ENCODE results near the gene SYN1.

The SYN1 gene

GRCh38 chrX:47597222-47597621 lies 22.4 kb downstream of the SYN1 start:
- Histone ChIP-seq H3K4me3 (ENCODE audit: low read depth, low read length) (no peak overlapping the region), H3K23ac (ENCODE audit: low read length) (no peak overlapping the region), H4K8ac (ENCODE audit: low read depth, low read length) (no peak overlapping the region), H3K79me2 (ENCODE audit: control insufficient read depth, insufficient read depth, low read length, poor library complexity) (no peaks in the 10 kb centered on the region), H2BK120ac (ENCODE audit: insufficient read depth, low read length, poor library complexity) (no peak overlapping the region), H2AFZ (ENCODE audit: insufficient read depth, low read length, poor library complexity) (no peak overlapping the region), H3K9ac (ENCODE audit: low read length) (no peak overlapping the region), H3K79me1 (ENCODE audit: low read length) (no peaks in the 10 kb centered on the region), H3K14ac (ENCODE audit: low read length) (no peak overlapping the region), H4K12ac (ENCODE audit: low read depth, low read length) (no peak overlapping the region), H3K9me3 (ENCODE audit: insufficient read depth, low read depth, low read length) (no peaks in the 10 kb centered on the region), H2AK5ac (ENCODE audit: low read length) (no peak overlapping the region), H3K36me3 (ENCODE audit: control insufficient read depth in 1 of 2, insufficient read depth in 2 of 2, low read length in 2 of 2) (no peaks in the 10 kb centered on the region), H4K91ac (ENCODE audit: low read depth, low read length) (no peak overlapping the region), H3K4me1 (ENCODE audit: control insufficient read depth in 1 of 2, insufficient read depth in 2 of 2, low read length in 2 of 2) (no peaks in the 10 kb centered on the region), H3K4ac (ENCODE audit: low read depth, low read length) (no peak overlapping the region), H3K27me3 (ENCODE audit: insufficient read depth, low read length) (no peaks in the 10 kb centered on the region), H3K27ac (ENCODE audit: low read depth, low read length) (no peak overlapping the region), H2BK5ac (ENCODE audit: low read depth, low read length, poor library complexity) (no peak overlapping the region), H3K18ac (ENCODE audit: low read length) (no peak overlapping the region), H2BK12ac (ENCODE audit: low read length) (no peak overlapping the region), H3K4me2 (ENCODE audit: low read length) (no peak overlapping the region)
- DNase-seq, result no peak
- WGBS (ENCODE audit: extremely low coverage, insufficient coverage, insufficient read length), result no CpG with 5 or more reads among the region's 3 CpGs

DNA sequence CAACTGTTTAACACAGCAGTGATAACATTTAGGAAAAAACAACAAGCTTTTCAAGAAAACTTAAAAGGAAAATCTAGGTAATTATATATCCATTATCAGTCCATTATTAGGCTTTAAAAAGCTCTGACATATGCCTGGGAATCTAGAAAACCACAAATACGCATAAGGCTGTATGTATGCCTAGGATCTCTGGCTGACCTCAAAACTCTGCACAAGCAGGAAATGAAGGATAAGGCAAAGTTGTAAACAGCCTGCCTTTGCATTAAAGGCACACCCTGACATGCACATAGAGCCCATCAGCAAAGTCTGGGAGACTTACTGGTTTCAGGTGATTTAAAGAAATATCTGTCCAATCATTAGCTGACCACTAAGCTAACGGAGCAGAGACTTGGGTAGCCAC lies 23.4 kb downstream of the SYN1 start:
- Histone ChIP-seq H3K23ac (ENCODE audit: low read length) (no peak overlapping the region), H3K4me1 (ENCODE audit: control insufficient read depth in 1 of 2, insufficient read depth in 2 of 2, low read length in 2 of 2) (no peaks in the 10 kb centered on the region), H3K18ac (ENCODE audit: low read length) (no peak overlapping the region), H2BK120ac (ENCODE audit: insufficient read depth, low read length, poor library complexity) (no peak overlapping the region), H3K4me2 (ENCODE audit: low read length) (no peak overlapping the region), H2AK5ac (ENCODE audit: low read length) (no peak overlapping the region), H3K9ac (ENCODE audit: low read length) (no peak overlapping the region), H4K12ac (ENCODE audit: low read depth, low read length) (no peak overlapping the region), H2AFZ (ENCODE audit: insufficient read depth, low read length, poor library complexity) (no peak overlapping the region), H3K14ac (ENCODE audit: low read length) (no peak overlapping the region), H2BK12ac (ENCODE audit: low read length) (no peak overlapping the region), H3K4me3 (ENCODE audit: low read depth, low read length) (no peak overlapping the region), H3K27me3 (ENCODE audit: insufficient read depth, low read length) (no peaks in the 10 kb centered on the region), H3K36me3 (ENCODE audit: control insufficient read depth in 1 of 2, insufficient read depth in 2 of 2, low read length in 2 of 2) (no peaks in the 10 kb centered on the region), H3K4ac (ENCODE audit: low read depth, low read length) (no peak overlapping the region), H3K27ac (ENCODE audit: low read depth, low read length) (no peak overlapping the region), H4K91ac (ENCODE audit: low read depth, low read length) (no peak overlapping the region), H4K8ac (ENCODE audit: low read depth, low read length) (no peak overlapping the region), H3K79me1 (ENCODE audit: low read length) (no peaks in the 10 kb centered on the region), H3K79me2 (ENCODE audit: control insufficient read depth, insufficient read depth, low read length, poor library complexity) (no peaks in the 10 kb centered on the region), H2BK5ac (ENCODE audit: low read depth, low read length, poor library complexity) (no peak overlapping the region), H3K9me3 (ENCODE audit: insufficient read depth, low read depth, low read length) (no peaks in the 10 kb centered on the region)
- no peak for DNase-seq
- no CpG with 5 or more reads among the region's 2 CpGs for WGBS (ENCODE audit: extremely low coverage, insufficient coverage, insufficient read length)

- Histone ChIP-seq H3K27ac (ENCODE audit: low read depth, low read length) (no peak overlapping the region), H3K36me3 (ENCODE audit: control insufficient read depth in 1 of 2, insufficient read depth in 2 of 2, low read length in 2 of 2) (no peaks in the 10 kb centered on the region), H2AFZ (ENCODE audit: insufficient read depth, low read length, poor library complexity) (no peak overlapping the region), H3K4me3 (ENCODE audit: low read depth, low read length) (no peak overlapping the region), H3K9me3 (ENCODE audit: insufficient read depth, low read depth, low read length) (no peaks in the 10 kb centered on the region), H3K14ac (ENCODE audit: low read length) (no peak overlapping the region), H2AK5ac (ENCODE audit: low read length) (no peak overlapping the region), H3K9ac (ENCODE audit: low read length) (no peak overlapping the region), H2BK120ac (ENCODE audit: insufficient read depth, low read length, poor library complexity) (no peak overlapping the region), H4K12ac (ENCODE audit: low read depth, low read length) (no peak overlapping the region), H3K18ac (ENCODE audit: low read length) (no peak overlapping the region), H2BK12ac (ENCODE audit: low read length) (no peak overlapping the region), H3K79me1 (ENCODE audit: low read length) (no peaks in the 10 kb centered on the region), H3K79me2 (ENCODE audit: control insufficient read depth, insufficient read depth, low read length, poor library complexity) (no peaks in the 10 kb centered on the region), H4K8ac (ENCODE audit: low read depth, low read length) (no peak overlapping the region), H3K23ac (ENCODE audit: low read length) (no peak overlapping the region), H3K4me1 (ENCODE audit: control insufficient read depth in 1 of 2, insufficient read depth in 2 of 2, low read length in 2 of 2) (no peaks in the 10 kb centered on the region), H3K4me2 (ENCODE audit: low read length) (no peak overlapping the region), H3K27me3 (ENCODE audit: insufficient read depth, low read length) (no peaks in the 10 kb centered on the region), H3K4ac (ENCODE audit: low read depth, low read length) (no peak overlapping the region), H2BK5ac (ENCODE audit: low read depth, low read length, poor library complexity) (no peak overlapping the region), H4K91ac (ENCODE audit: low read depth, low read length) (no peak overlapping the region)
- DNase-seq, result no peak
- no CpG with 5 or more reads among the region's 1 CpG for WGBS (ENCODE audit: extremely low coverage, insufficient coverage, insufficient read length)
Measured at GRCh38 chrX:47595716-47596251, 23.9 kb downstream of the SYN1 start.

GRCh38 chrX:47593522-47593921 lies 26.1 kb downstream of the SYN1 start:
- Histone ChIP-seq H3K4me3 (ENCODE audit: low read depth, low read length) (no peak overlapping the region), H3K27ac (ENCODE audit: low read depth, low read length) (no peak overlapping the region), H2BK12ac (ENCODE audit: low read length) (no peak overlapping the region), H2BK120ac (ENCODE audit: insufficient read depth, low read length, poor library complexity) (no peak overlapping the region), H3K18ac (ENCODE audit: low read length) (no peak overlapping the region), H2AFZ (ENCODE audit: insufficient read depth, low read length, poor library complexity) (no peak overlapping the region), H3K4me2 (ENCODE audit: low read length) (no peak overlapping the region), H3K4ac (ENCODE audit: low read depth, low read length) (no peak overlapping the region), H3K36me3 (ENCODE audit: control insufficient read depth in 1 of 2, insufficient read depth in 2 of 2, low read length in 2 of 2) (no peaks in the 10 kb centered on the region), H3K9me3 (ENCODE audit: insufficient read depth, low read depth, low read length) (no peaks in the 10 kb centered on the region), H2AK5ac (ENCODE audit: low read length) (no peak overlapping the region), H3K79me2 (ENCODE audit: control insufficient read depth, insufficient read depth, low read length, poor library complexity) (no peaks in the 10 kb centered on the region), H2BK5ac (ENCODE audit: low read depth, low read length, poor library complexity) (no peak overlapping the region), H4K8ac (ENCODE audit: low read depth, low read length) (no peak overlapping the region), H3K23ac (ENCODE audit: low read length) (no peak overlapping the region), H4K12ac (ENCODE audit: low read depth, low read length) (no peak overlapping the region), H4K91ac (ENCODE audit: low read depth, low read length) (no peak overlapping the region), H3K4me1 (ENCODE audit: control insufficient read depth in 1 of 2, insufficient read depth in 2 of 2, low read length in 2 of 2) (no peaks in the 10 kb centered on the region), H3K79me1 (ENCODE audit: low read length) (no peaks in the 10 kb centered on the region), H3K9ac (ENCODE audit: low read length) (no peak overlapping the region), H3K14ac (ENCODE audit: low read length) (no peak overlapping the region), H3K27me3 (ENCODE audit: insufficient read depth, low read length) (no peaks in the 10 kb centered on the region)
- WGBS (ENCODE audit: extremely low coverage, insufficient coverage, insufficient read length), result no CpG with 5 or more reads among the region's 4 CpGs
- no peak for DNase-seq
